ENCODE results near the gene DPP3.

DNA sequence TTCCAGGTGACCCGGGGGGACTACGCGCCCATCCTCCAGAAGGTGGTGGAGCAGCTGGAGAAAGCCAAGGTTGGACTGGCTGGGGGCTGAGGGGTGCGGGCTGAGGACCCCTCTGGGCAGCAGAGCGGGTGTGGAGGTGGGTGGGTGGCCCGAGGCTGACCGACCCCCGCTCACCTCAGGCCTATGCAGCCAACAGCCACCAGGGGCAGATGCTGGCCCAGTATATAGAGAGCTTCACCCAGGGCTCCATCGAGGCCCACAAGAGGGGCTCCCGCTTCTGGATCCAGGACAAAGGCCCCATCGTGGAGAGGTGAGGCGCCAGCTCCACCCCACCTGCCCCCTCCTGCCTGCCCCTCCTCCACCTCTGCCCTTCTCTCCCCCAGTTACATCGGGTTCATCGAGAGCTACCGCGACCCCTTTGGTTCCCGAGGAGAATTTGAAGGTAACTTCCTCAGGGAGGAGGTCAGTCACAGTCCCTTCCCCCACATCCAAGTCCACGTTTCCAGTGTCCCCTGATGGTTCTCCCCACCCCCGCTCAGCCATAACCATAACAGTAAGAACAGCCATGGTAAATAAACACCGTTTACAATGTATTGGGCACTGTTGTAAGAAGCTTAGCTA, 11.2 kb downstream of the DPP3 start:
- TF ChIP-seq EP300 (IDR thresholded peaks at IDR 0.05; ENCODE audit: low read depth), result no peak
- peak in 1 of 5 experiments; percentile 12 for TF ChIP-seq CTCF (IDR thresholded peaks at IDR 0.05)
- no peak for TF ChIP-seq POLR2A (IDR thresholded peaks at IDR 0.05)

Data from transverse colon (tissue), 3 donors.